MCF 10A (cell line): ENCODE data around the gene CTCFL. TPM values are rescaled to one million over a fixed set of nuclear protein-coding genes. Genes with fewer than 3 reads are reported as not detected.

Experiments used
- BruUV-seq: library from RNA; stranded (reverse); fragments of 400-500 nt; replicated peaks from 2 replicates; lab custom pipeline; 2021; lab: Mats Ljungman, UMichigan
- CTCF ChIA-PET: fragments of 300-600 bp; sonication (Branson Sonifier 250); formaldehyde crosslinking; extraction: SDS; loops from one replicate; lab custom pipeline; 2021; ENCODE audit warnings: antibody characterized with exemption, inconsistent platforms; lab: Yijun Ruan, JAX
- POLR2A ChIA-PET: fragments of 300-600, 350-650 bp; sonication (Branson Sonifier 250); formaldehyde crosslinking; extraction: SDS; loops from one replicate; lab custom pipeline; 2020; ENCODE audit warnings: antibody characterized with exemption, inconsistent platforms; lab: Yijun Ruan, JAX
- DNase-seq: peaks from one replicate; pipeline ENCODE4 v3.0.0-alpha.2; 2018; ENCODE audit not compliant: unreplicated experiment
- H3K27ac Mint-ChIP-seq: one replicate; pipeline ENCODE4 v1.8.0; 2022; ENCODE audit warnings: mild to moderate bottlenecking, low read depth, mixed read lengths; ENCODE audit not compliant: unreplicated experiment
- H3K27me3 Mint-ChIP-seq: one replicate; pipeline ENCODE4 v1.8.0; 2022; ENCODE audit warnings: mixed read lengths; ENCODE audit not compliant: insufficient read depth, unreplicated experiment
- H3K36me3 Mint-ChIP-seq: one replicate; pipeline ENCODE4 v1.8.0; 2022; ENCODE audit warnings: mild to moderate bottlenecking, moderate library complexity, mixed read lengths; ENCODE audit not compliant: insufficient read depth, unreplicated experiment
- H3K4me1 Mint-ChIP-seq: one replicate; pipeline ENCODE4 v1.8.0; 2022; ENCODE audit warnings: mixed read lengths; ENCODE audit not compliant: insufficient read depth, unreplicated experiment
- H3K4me3 Mint-ChIP-seq: one replicate; pipeline ENCODE4 v1.8.0; 2022; ENCODE audit warnings: mild to moderate bottlenecking, moderate library complexity, mixed read lengths; ENCODE audit not compliant: unreplicated experiment
- H3K9me3 Mint-ChIP-seq: one replicate; pipeline ENCODE4 v1.8.0; 2022; ENCODE audit warnings: mixed read lengths; ENCODE audit not compliant: unreplicated experiment
- CTCF ChIP-seq: fragments of 200-600 bp; IDR thresholded peaks from one replicate; pipeline ENCODE4 v1.8.0; 2022; ENCODE audit warnings: antibody characterized with exemption, mild to moderate bottlenecking; ENCODE audit not compliant: unreplicated experiment
- intact Hi-C: fragments of 100-400 bp; cut with micrococcal nuclease; formaldehyde crosslinking; loops from 2 replicates; pipeline ENCODE4 v1.14.1; 2022
- total RNA-seq: library from RNA; stranded (reverse); gene quantifications from 2 replicates; pipeline ENCODE4 v1.2.3, GENCODE V29; 2022

CTCFL gene
- total RNA-seq, 1 experiment from 2014 or later: not detected

- peaks cover 61% of the 10 kb centered on the region for H3K27me3 Mint-ChIP-seq
- peak; percentile 62 for DNase-seq
- CTCF ChIA-PET: interaction anchor here (0.8 to 1.1 kb wide), 2 partner anchors 10 to 24 kb away, joined by 3 to 8 read pairs; no protein-coding TSS in a partner anchor
These were observed 60.2 kb downstream of the CTCFL start for GRCh38 chr20:57464642-57465211.

GRCh38 chr20:57462781-57463180, 62.2 kb downstream of the CTCFL start:
- TF ChIP-seq CTCF: no peak
- CTCF ChIA-PET: no interaction called here
- no peak for DNase-seq
- no peak overlapping the region for H3K4me3 Mint-ChIP-seq
- H3K4me1 Mint-ChIP-seq: no peaks in the 10 kb centered on the region
- intact Hi-C loops: no loop called here
- BruUV-seq: no TSS peak
- H3K36me3 Mint-ChIP-seq: no peaks in the 10 kb centered on the region
- POLR2A ChIA-PET: no interaction called here
- no peak overlapping the region for H3K27ac Mint-ChIP-seq
- H3K9me3 Mint-ChIP-seq: no peaks in the 10 kb centered on the region
- H3K27me3 Mint-ChIP-seq: peaks cover 42% of the 10 kb centered on the region

More at GRCh38 chr20:57464642-57465211, 60.2 kb downstream of the CTCFL start:
- no peaks in the 10 kb centered on the region for H3K4me1 Mint-ChIP-seq
- no peaks in the 10 kb centered on the region for H3K36me3 Mint-ChIP-seq
- no peak overlapping the region for H3K27ac Mint-ChIP-seq
- H3K9me3 Mint-ChIP-seq: no peaks in the 10 kb centered on the region
- no TSS peak for BruUV-seq
- POLR2A ChIA-PET: no interaction called here
- intact Hi-C loops: no loop called here
- H3K4me3 Mint-ChIP-seq: no peak overlapping the region
- TF ChIP-seq CTCF: peak; percentile 31

DNA sequence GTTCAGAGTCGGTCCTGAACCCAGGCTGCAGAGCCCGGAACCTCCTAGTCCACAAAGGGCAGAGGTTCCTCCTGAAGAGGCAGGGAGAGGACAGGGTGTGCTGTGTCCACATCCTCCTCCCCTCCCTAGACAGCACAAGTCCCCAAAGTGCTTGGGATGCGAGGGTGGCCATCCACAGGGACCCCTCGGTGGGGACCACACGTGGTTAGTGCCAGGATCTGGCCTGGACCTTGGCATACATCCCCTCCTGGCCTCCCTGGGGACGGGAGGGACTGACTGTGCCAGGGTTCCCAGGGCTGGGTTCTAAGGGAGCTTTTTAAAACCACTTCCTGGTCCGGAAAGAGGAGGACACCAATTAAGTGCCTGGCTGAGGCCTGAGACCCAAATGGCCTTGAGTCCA, 63.2 kb downstream of the CTCFL start:
- no peak for TF ChIP-seq CTCF
- Mint-ChIP-seq H3K9me3 (no peaks in the 10 kb centered on the region), H3K4me3 (no peak overlapping the region), H3K36me3 (no peaks in the 10 kb centered on the region), H3K27me3 (peaks cover 34% of the 10 kb centered on the region), H3K27ac (no peak overlapping the region), H3K4me1 (no peaks in the 10 kb centered on the region)
- DNase-seq: no peak
- BruUV-seq: no TSS peak
- POLR2A ChIA-PET: no interaction called here
- intact Hi-C loops: no loop called here
- CTCF ChIA-PET: interaction anchor here (0.6 kb wide), 1 partner anchor 953 kb away, joined by 3 read pairs; no protein-coding TSS in a partner anchor

DNA sequence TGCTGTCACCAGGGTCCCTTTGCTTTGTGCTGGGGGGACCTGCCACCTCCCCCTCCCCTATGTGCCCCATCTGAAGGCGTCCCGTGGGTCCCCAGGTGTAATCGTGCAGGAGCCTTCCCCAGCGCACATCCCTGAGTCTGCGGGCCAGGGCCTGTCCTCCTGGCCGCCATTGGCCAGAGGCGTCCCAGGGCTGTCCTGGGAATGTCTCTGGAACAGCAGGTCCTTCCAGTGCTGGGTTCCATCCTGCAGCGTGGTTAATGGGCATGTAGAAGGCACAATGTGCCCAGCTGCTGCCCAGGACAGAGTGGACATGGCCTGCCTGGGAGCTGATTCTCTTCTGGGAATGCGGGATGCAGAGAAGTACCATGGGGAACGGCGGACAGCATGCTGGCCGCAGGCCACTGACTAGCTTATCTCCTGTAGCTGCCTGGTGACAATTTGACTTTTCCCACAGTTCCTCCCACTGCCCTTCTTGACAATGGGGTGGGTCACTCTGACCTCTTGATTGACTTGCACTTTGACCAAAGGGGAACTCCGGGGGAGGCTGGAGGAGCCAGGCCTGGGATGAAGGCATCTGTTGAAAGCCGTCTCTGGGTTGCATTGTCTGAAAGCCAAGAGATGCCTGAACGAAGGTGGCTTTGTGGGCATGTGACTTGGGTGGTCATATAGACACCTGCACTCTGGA, 64.0 kb downstream of the CTCFL start:
- no peak overlapping the region for H3K27ac Mint-ChIP-seq
- intact Hi-C loops: no loop called here
- BruUV-seq: no TSS peak
- TF ChIP-seq CTCF: no peak
- no peaks in the 10 kb centered on the region for H3K4me1 Mint-ChIP-seq
- ChIA-PET CTCF (no interaction called here), POLR2A (no interaction called here)
- no peak for DNase-seq
- H3K27me3 Mint-ChIP-seq: peaks cover 35% of the 10 kb centered on the region
- H3K9me3 Mint-ChIP-seq: no peaks in the 10 kb centered on the region
- no peaks in the 10 kb centered on the region for H3K36me3 Mint-ChIP-seq
- H3K4me3 Mint-ChIP-seq: no peak overlapping the region
